Endothelial cell (in vitro differentiated cells): ENCODE data around the gene ABCB9. TPM values are rescaled to one million over a fixed set of nuclear protein-coding genes. Genes with fewer than 3 reads are reported as not detected.

Experiments
- DNase-seq: peaks from one replicate; pipeline ENCODE4 v3.0.0; 2021; ENCODE audit warnings: low spot score
- H3K27ac Mint-ChIP-seq: one replicate; pipeline ENCODE4 v1.8.0; 2021; ENCODE audit warnings: mixed read lengths, inconsistent platforms; ENCODE audit not compliant: unreplicated experiment
- H3K27me3 Mint-ChIP-seq: one replicate; pipeline ENCODE4 v1.8.0; 2021; ENCODE audit warnings: mild to moderate bottlenecking, moderate library complexity, mixed read lengths, inconsistent platforms; ENCODE audit not compliant: unreplicated experiment
- H3K36me3 Mint-ChIP-seq: one replicate; pipeline ENCODE4 v1.8.0; 2021; ENCODE audit warnings: mild to moderate bottlenecking, low read depth, mixed read lengths, inconsistent platforms; ENCODE audit not compliant: unreplicated experiment
- H3K4me1 Mint-ChIP-seq: one replicate; pipeline ENCODE4 v1.8.0; 2021; ENCODE audit warnings: mild to moderate bottlenecking, mixed read lengths, inconsistent platforms; ENCODE audit not compliant: unreplicated experiment
- H3K4me3 Mint-ChIP-seq: one replicate; pipeline ENCODE4 v1.8.0; 2021; ENCODE audit warnings: mild to moderate bottlenecking, mixed read lengths, inconsistent platforms; ENCODE audit not compliant: unreplicated experiment
- H3K9me3 Mint-ChIP-seq: one replicate; pipeline ENCODE4 v1.8.0; 2021; ENCODE audit warnings: mixed read lengths, inconsistent platforms; ENCODE audit not compliant: unreplicated experiment
- total RNA-seq: library from RNA; stranded (reverse); fragmentation: NEBNext Ultra II Directional; extraction: Animal tissue kit (Norgen Biotek cat#: 25700); gene quantifications from one replicate; pipeline ENCODE4 v1.2.1, GENCODE V29; 2021; ENCODE audit not compliant: unreplicated experiment
- TF ChIP-seq, protein P1 (sequence below): fragments of 200-600 bp; sonication (generic); IDR thresholded peaks from one replicate; pipeline ENCODE4 v1.5.0; 2021; ENCODE audit warnings: antibody characterized with exemption; ENCODE audit not compliant: unreplicated experiment

ABCB9 gene
- total RNA-seq, 1 donor from 2014 or later = 10.9 TPM

- no peaks in the 10 kb centered on the region for H3K9me3 Mint-ChIP-seq
- H3K36me3 Mint-ChIP-seq = no peaks in the 10 kb centered on the region
Observed at GRCh38 chr12:122995503-122996187, 29.4 kb upstream of the ABCB9 start.

GRCh38 chr12:122994781-122995502 lies 28.7 kb upstream of the ABCB9 start:
- Mint-ChIP-seq H3K27ac (no peak overlapping the region), H3K36me3 (no peaks in the 10 kb centered on the region), H3K4me3 (no peak overlapping the region)

More at GRCh38 chr12:122995503-122996187, 29.4 kb upstream of the ABCB9 start:
- Mint-ChIP-seq H3K4me3 (no peak overlapping the region), H3K27ac (no peak overlapping the region), H3K4me1 (no peaks in the 10 kb centered on the region), H3K27me3 (no peaks in the 10 kb centered on the region)
- DNase-seq = no peak
- TF ChIP-seq, protein P1, sequence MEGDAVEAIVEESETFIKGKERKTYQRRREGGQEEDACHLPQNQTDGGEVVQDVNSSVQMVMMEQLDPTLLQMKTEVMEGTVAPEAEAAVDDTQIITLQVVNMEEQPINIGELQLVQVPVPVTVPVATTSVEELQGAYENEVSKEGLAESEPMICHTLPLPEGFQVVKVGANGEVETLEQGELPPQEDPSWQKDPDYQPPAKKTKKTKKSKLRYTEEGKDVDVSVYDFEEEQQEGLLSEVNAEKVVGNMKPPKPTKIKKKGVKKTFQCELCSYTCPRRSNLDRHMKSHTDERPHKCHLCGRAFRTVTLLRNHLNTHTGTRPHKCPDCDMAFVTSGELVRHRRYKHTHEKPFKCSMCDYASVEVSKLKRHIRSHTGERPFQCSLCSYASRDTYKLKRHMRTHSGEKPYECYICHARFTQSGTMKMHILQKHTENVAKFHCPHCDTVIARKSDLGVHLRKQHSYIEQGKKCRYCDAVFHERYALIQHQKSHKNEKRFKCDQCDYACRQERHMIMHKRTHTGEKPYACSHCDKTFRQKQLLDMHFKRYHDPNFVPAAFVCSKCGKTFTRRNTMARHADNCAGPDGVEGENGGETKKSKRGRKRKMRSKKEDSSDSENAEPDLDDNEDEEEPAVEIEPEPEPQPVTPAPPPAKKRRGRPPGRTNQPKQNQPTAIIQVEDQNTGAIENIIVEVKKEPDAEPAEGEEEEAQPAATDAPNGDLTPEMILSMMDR = no peak

DNA sequence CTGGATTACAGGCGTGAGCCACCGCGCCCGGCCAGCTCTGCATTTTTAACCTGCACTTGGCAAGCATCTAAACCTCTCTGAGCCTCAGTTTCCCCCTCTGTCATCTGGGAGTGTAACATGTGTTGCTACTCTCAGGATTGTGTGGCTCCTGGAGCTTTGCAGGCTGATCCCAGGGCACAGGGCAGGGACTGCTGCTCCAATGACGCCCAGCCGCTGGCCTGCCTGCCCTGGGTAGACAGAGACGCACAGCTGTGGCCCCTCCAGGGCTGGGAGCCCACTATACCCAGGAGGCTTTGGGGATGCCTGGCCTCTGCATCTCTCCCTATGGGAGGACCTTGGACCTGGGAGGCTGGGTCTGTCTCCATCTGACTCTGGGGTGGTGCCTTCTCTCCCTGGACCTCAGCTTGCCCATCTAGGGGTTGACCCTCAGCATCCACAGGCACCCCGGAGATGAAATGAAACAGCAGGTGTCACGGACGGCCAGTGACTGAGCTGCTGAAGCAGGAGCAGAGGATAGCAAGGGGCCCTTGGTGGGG lies 27.9 kb upstream of the ABCB9 start:
- TF ChIP-seq, protein P1 = no peak
- Mint-ChIP-seq H3K9me3 (no peaks in the 10 kb centered on the region), H3K27ac (no peak overlapping the region), H3K27me3 (no peaks in the 10 kb centered on the region), H3K36me3 (no peaks in the 10 kb centered on the region), H3K4me3 (no peak overlapping the region), H3K4me1 (no peaks in the 10 kb centered on the region)
- no peak for DNase-seq

More at GRCh38 chr12:122994781-122995502, 28.7 kb upstream of the ABCB9 start:
- no peaks in the 10 kb centered on the region for H3K9me3 Mint-ChIP-seq
- H3K4me1 Mint-ChIP-seq = no peaks in the 10 kb centered on the region
- no peak for DNase-seq
- TF ChIP-seq, protein P1 = no peak
- H3K27me3 Mint-ChIP-seq = no peaks in the 10 kb centered on the region

- no peak for DNase-seq
- Mint-ChIP-seq H3K4me1 (no peaks in the 10 kb centered on the region), H3K9me3 (no peaks in the 10 kb centered on the region), H3K4me3 (no peak overlapping the region), H3K27ac (no peak overlapping the region), H3K27me3 (no peaks in the 10 kb centered on the region), H3K36me3 (no peaks in the 10 kb centered on the region)
- TF ChIP-seq, protein P1 = no peak
Observed at GRCh38 chr12:122992386-122992785, 26.1 kb upstream of the ABCB9 start.
